Stimulated activated CD4-positive, alpha-beta T cell treated with anti-CD3 and anti-CD28 coated beads, Interleukin-12 subunit alpha, Interleukin-12 subunit beta, amount 100 ng/mL, for 4 hours (primary cell): ENCODE results near the gene MAX.

Experiments used
- DNase-seq: peaks from one replicate; pipeline ENCODE4 v3.0.0-alpha.2; 2020

The MAX gene

GRCh38 chr14:65072256-65072655 is 30.1 kb downstream of the MAX start:
- no peak for DNase-seq

- no peak for DNase-seq
Measured at GRCh38 chr14:65071544-65071943, 30.8 kb downstream of the MAX start.

- DNase-seq, result no peak
Measured at GRCh38 chr14:65070471-65070976, 31.8 kb downstream of the MAX start.

GRCh38 chr14:65069874-65070413 is 32.4 kb downstream of the MAX start:
- no peak for DNase-seq

- no peak for DNase-seq
Measured at GRCh38 chr14:65065719-65066118, 36.6 kb downstream of the MAX start.

GRCh38 chr14:65062096-65063075 is 39.9 kb downstream of the MAX start:
- no peak for DNase-seq

- no peak for DNase-seq
Measured at GRCh38 chr14:65057695-65058094, 44.6 kb downstream of the MAX start.

GRCh38 chr14:65054471-65055085 is 47.7 kb downstream of the MAX start:
- DNase-seq, result no peak

- DNase-seq, result no peak
Measured at GRCh38 chr14:65053466-65053865, 48.9 kb downstream of the MAX start.

GRCh38 chr14:65052832-65053231 is 49.5 kb downstream of the MAX start:
- DNase-seq, result no peak

GRCh38 chr14:65045709-65046108 is 56.6 kb downstream of the MAX start:
- no peak for DNase-seq

- no peak for DNase-seq
Measured at GRCh38 chr14:65045006-65045405, 57.3 kb downstream of the MAX start.

- no peak for DNase-seq
Measured at GRCh38 chr14:65044596-65044959, 57.7 kb downstream of the MAX start.

- no peak for DNase-seq
Measured at GRCh38 chr14:65043893-65044595, 58.3 kb downstream of the MAX start.

GRCh38 chr14:65042731-65043372 is 59.5 kb downstream of the MAX start:
- no peak for DNase-seq

- no peak for DNase-seq
Measured at GRCh38 chr14:65042296-65042695, 60.0 kb downstream of the MAX start.

- DNase-seq, result no peak
Measured at GRCh38 chr14:65041434-65041915, 60.8 kb downstream of the MAX start.

GRCh38 chr14:65040666-65041433 is 61.5 kb downstream of the MAX start:
- DNase-seq, result no peak

GRCh38 chr14:65038966-65039365 is 63.4 kb downstream of the MAX start:
- DNase-seq, result no peak

GRCh38 chr14:65035049-65035448 is 67.3 kb downstream of the MAX start:
- no peak for DNase-seq

GRCh38 chr14:65034021-65034420 is 68.3 kb downstream of the MAX start:
- DNase-seq, result no peak

- DNase-seq, result no peak
Measured at GRCh38 chr14:65033181-65033580, 69.1 kb downstream of the MAX start.
